Measurements from ENCODE around the gene MBP.
A peak's percentile ranks its signal among the peaks of the same experiment; 100 is the strongest.

The MBP gene

GRCh38 chr18:77103187-77103850 lies 29.3 kb downstream of the MBP start:
- DNase-seq (ENCODE audit: insufficient read length, low spot score), result no peak
- FAIRE-seq, result no peak

GRCh38 chr18:77102259-77103040 lies 30.1 kb downstream of the MBP start:
- FAIRE-seq (no peak), DNase-seq (ENCODE audit: insufficient read length, low spot score) (no peak)

- FAIRE-seq (peak; percentile 84), DNase-seq (ENCODE audit: insufficient read length, low spot score) (peak; percentile 69)
These were observed 30.9 kb downstream of the MBP start for GRCh38 chr18:77101410-77102258.

GRCh38 chr18:77100751-77101355 lies 31.7 kb downstream of the MBP start:
- DNase-seq (ENCODE audit: insufficient read length, low spot score), result no peak
- no peak for FAIRE-seq

- FAIRE-seq (peak; percentile 46), DNase-seq (ENCODE audit: insufficient read length, low spot score) (no peak)
These were observed 32.9 kb downstream of the MBP start for GRCh38 chr18:77099485-77100370.

- FAIRE-seq, result no peak
- no peak for DNase-seq (ENCODE audit: insufficient read length, low spot score)
These were observed 33.9 kb downstream of the MBP start for GRCh38 chr18:77098538-77099174.

GRCh38 chr18:77098029-77098428 lies 34.6 kb downstream of the MBP start:
- DNase-seq (ENCODE audit: insufficient read length, low spot score) (no peak), FAIRE-seq (no peak)

- DNase-seq (ENCODE audit: insufficient read length, low spot score), result no peak
- FAIRE-seq, result no peak
These were observed 35.4 kb downstream of the MBP start for GRCh38 chr18:77096936-77097886.

GRCh38 chr18:77095391-77096371 lies 36.9 kb downstream of the MBP start:
- FAIRE-seq (no peak), DNase-seq (ENCODE audit: insufficient read length, low spot score) (no peak)

GRCh38 chr18:77093586-77093985 lies 39.0 kb downstream of the MBP start:
- DNase-seq (ENCODE audit: insufficient read length, low spot score), result no peak
- FAIRE-seq, result no peak

GRCh38 chr18:77093067-77093430 lies 39.5 kb downstream of the MBP start:
- DNase-seq (ENCODE audit: insufficient read length, low spot score) (no peak), FAIRE-seq (no peak)

GRCh38 chr18:77092104-77093066 lies 40.2 kb downstream of the MBP start:
- DNase-seq (ENCODE audit: insufficient read length, low spot score), result no peak
- no peak for FAIRE-seq

- DNase-seq (ENCODE audit: insufficient read length, low spot score) (no peak), FAIRE-seq (no peak)
These were observed 41.2 kb downstream of the MBP start for GRCh38 chr18:77091366-77091765.

- FAIRE-seq (no peak), DNase-seq (ENCODE audit: insufficient read length, low spot score) (no peak)
These were observed 41.9 kb downstream of the MBP start for GRCh38 chr18:77090546-77091174.

GRCh38 chr18:77089723-77090285 lies 42.8 kb downstream of the MBP start:
- no peak for FAIRE-seq

More at GRCh38 chr18:77089723-77090285, 42.8 kb downstream of the MBP start:
- no peak for DNase-seq (ENCODE audit: insufficient read length, low spot score)

Data from HTR-8/SVneo (cell line).